Keratinocyte (primary cell): ENCODE data around the gene MACF1.

Source experiments
- EZH2 ChIP-seq: IDR thresholded peaks from one replicate; pipeline ENCODE4 v1.6.1; 2012; ENCODE audit warnings: inconsistent platforms, mild to moderate bottlenecking, low read length, moderate library complexity
- TF ChIP-seq, protein P1 (sequence below), 3 experiments: IDR thresholded peaks in 1 of 3; conservative IDR thresholded peaks in 1 of 3; optimal IDR thresholded peaks in 1 of 3; 2 replicates in 2 of 3; 3 replicates in 1 of 3; pipeline versions ENCODE3 to v1.5.1; 2011; ENCODE audit warnings: low read length in 3 of 3, mild to moderate bottlenecking in 3 of 3, moderate library complexity in 2 of 3, control low read depth in 1 of 3, inconsistent platforms in 1 of 3; ENCODE audit not compliant: insufficient read depth in 2 of 3; ENCODE audit errors: extremely low read depth in 1 of 3

- TF ChIP-seq, protein P1, sequence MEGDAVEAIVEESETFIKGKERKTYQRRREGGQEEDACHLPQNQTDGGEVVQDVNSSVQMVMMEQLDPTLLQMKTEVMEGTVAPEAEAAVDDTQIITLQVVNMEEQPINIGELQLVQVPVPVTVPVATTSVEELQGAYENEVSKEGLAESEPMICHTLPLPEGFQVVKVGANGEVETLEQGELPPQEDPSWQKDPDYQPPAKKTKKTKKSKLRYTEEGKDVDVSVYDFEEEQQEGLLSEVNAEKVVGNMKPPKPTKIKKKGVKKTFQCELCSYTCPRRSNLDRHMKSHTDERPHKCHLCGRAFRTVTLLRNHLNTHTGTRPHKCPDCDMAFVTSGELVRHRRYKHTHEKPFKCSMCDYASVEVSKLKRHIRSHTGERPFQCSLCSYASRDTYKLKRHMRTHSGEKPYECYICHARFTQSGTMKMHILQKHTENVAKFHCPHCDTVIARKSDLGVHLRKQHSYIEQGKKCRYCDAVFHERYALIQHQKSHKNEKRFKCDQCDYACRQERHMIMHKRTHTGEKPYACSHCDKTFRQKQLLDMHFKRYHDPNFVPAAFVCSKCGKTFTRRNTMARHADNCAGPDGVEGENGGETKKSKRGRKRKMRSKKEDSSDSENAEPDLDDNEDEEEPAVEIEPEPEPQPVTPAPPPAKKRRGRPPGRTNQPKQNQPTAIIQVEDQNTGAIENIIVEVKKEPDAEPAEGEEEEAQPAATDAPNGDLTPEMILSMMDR (optimal IDR thresholded peaks at IDR 0.05 in 1 of 3, IDR thresholded peaks at IDR 0.05 in 1 of 3, conservative IDR thresholded peaks at IDR 0.05 in 1 of 3; ENCODE audit: extremely low read depth in 1 of 3, insufficient read depth in 2 of 3, low read length in 3 of 3), result no peak
- no peak for TF ChIP-seq EZH2
Measured at GRCh38 chr1:39272027-39272797, 67.7 kb downstream of the MACF1 start.
